Esophagus squamous epithelium (tissue), 5 donors: ENCODE data around the gene HNF1B. TPM values are rescaled to one million over a fixed set of nuclear protein-coding genes. Genes with fewer than 3 reads are reported as not detected.

ENCODE experiments used
- DNase-seq: peaks from one replicate; lab custom pipeline; 2025; lab: John Stamatoyannopoulos, UW
- H3K27ac ChIP-seq, 4 donors: fragments of 200-600 bp; sonication (generic); one replicate each; pipeline ENCODE4 v1.5.1; 2016 to 2019; ENCODE audit warnings: mild to moderate bottlenecking in 1 of 4
- H3K27me3 ChIP-seq, 4 donors: fragments of 200-600 bp; sonication (generic); 1 replicate in 3 of 4; 2 replicates in 1 of 4; pipeline versions ENCODE4 v1.5.1 to v1.6.0; 2017 to 2021; ENCODE audit warnings: antibody characterized with exemption in 1 of 4
- H3K36me3 ChIP-seq, 3 donors: fragments of 200-600 bp; sonication (generic); one replicate each; pipeline ENCODE4 v1.5.1; 2016 to 2019
- H3K4me1 ChIP-seq, 3 donors: fragments of 200-600 bp; sonication (generic); one replicate each; pipeline ENCODE4 v1.5.1; 2017 to 2019
- H3K4me3 ChIP-seq, 4 donors: fragments of 200-600 bp; sonication (generic); 1 replicate in 3 of 4; 2 replicates in 1 of 4; pipeline ENCODE4 v1.5.1; 2016 to 2019; ENCODE audit warnings: mild to moderate bottlenecking in 2 of 4, moderate library complexity in 1 of 4
- H3K9me3 ChIP-seq, 3 donors: fragments of 200-600 bp; sonication (generic); one replicate each; pipeline ENCODE4 v1.5.1; 2016 to 2019
- CTCF ChIP-seq, 6 experiments: fragments of 450-650 bp in 4 of 6; fragments of 200-600 bp in 2 of 6; sonication (generic) in 2 of 6; IDR thresholded peaks; one replicate each; pipeline ENCODE4 v1.5.1; 2016 to 2019; ENCODE audit warnings: antibody characterized with exemption in 6 of 6, mild to moderate bottlenecking in 4 of 6, moderate library complexity in 4 of 6
- POLR2A ChIP-seq, 4 donors: fragments of 450-650 bp; IDR thresholded peaks; one replicate each; pipeline ENCODE4 v1.6.1; 2017; ENCODE audit warnings: antibody characterized with exemption in 4 of 4, mild to moderate bottlenecking in 4 of 4, moderate library complexity in 3 of 4
- WGBS, 2 donors: methylation state at CpG; one replicate each; pipeline ENCODE4 v1.1.5; 2018; 5-methylcytosine and 5-hydroxymethylcytosine counted together
- intact Hi-C: fragments of 100-400 bp; cut with DNase I; formaldehyde crosslinking; loops from one replicate; pipeline ENCODE4 v1.15.0; 2022
- total RNA-seq, 4 donors: library from RNA; depleted of rRNA; stranded (reverse); fragments of >200 nt; gene quantifications; one replicate each; pipeline ENCODE4 v1.1.0, GENCODE V29; 2016
- donor health status: DM: yes; HTN: yes; CAD: no.

HNF1B gene
- total RNA-seq, 4 donors from 2014 or later: not detected

- 24 to 49% methylated on average over 4 to 5 of the region's 5 CpGs for WGBS, 2 donors
- Histone ChIP-seq H3K4me1 (no peaks in the 10 kb centered on the region), H3K4me3 (no peak overlapping the region), H3K27me3 (peaks cover 0 to 57% (median 0%) of the 10 kb centered on the region in 4 donors), H3K9me3 (no peaks in the 10 kb centered on the region), H3K36me3 (no peaks in the 10 kb centered on the region), H3K27ac (no peak overlapping the region)
- intact Hi-C loops: loop anchor here (10.0 kb wide), 1 partner anchor 73 kb away; no protein-coding TSS in a partner anchor
- TF ChIP-seq POLR2A (IDR thresholded peaks at IDR 0.05) (no peak), CTCF (IDR thresholded peaks at IDR 0.05) (peak; percentile 31 to 62 (median 51))
- no peak for DNase-seq
These were observed 43.4 kb downstream of the HNF1B start for GRCh38 chr17:37701496-37701898.

GRCh38 chr17:37700881-37701280, 44.0 kb downstream of the HNF1B start:
- intact Hi-C loops: loop anchor here (10.0 kb wide), 1 partner anchor 74 kb away; no protein-coding TSS in a partner anchor
- Histone ChIP-seq H3K27me3 (peaks cover 0 to 59% (median 0%) of the 10 kb centered on the region in 4 donors), H3K27ac (no peak overlapping the region), H3K4me1 (no peaks in the 10 kb centered on the region), H3K9me3 (no peaks in the 10 kb centered on the region), H3K4me3 (no peak overlapping the region), H3K36me3 (no peaks in the 10 kb centered on the region)
- DNase-seq: no peak
- WGBS, 2 donors: 76 to 89% methylated on average over 4 of the region's 6 CpGs
- no peak for TF ChIP-seq POLR2A (IDR thresholded peaks at IDR 0.05)
- TF ChIP-seq CTCF (IDR thresholded peaks at IDR 0.05): no peak

- no peak for TF ChIP-seq POLR2A (IDR thresholded peaks at IDR 0.05)
- no peak for TF ChIP-seq CTCF (IDR thresholded peaks at IDR 0.05)
- Histone ChIP-seq H3K4me1 (no peaks in the 10 kb centered on the region), H3K36me3 (no peaks in the 10 kb centered on the region), H3K27me3 (peaks cover 0 to 59% (median 0%) of the 10 kb centered on the region in 4 donors), H3K27ac (no peak overlapping the region), H3K4me3 (no peak overlapping the region), H3K9me3 (no peaks in the 10 kb centered on the region)
- 54 to 55% methylated on average over 2 to 3 of the region's 10 CpGs for WGBS, 2 donors
- no peak for DNase-seq
- intact Hi-C loops: no loop called here
These were observed 45.4 kb downstream of the HNF1B start for GRCh38 chr17:37699285-37699973.

- Histone ChIP-seq H3K4me3 (no peak overlapping the region), H3K9me3 (no peaks in the 10 kb centered on the region), H3K27ac (no peak overlapping the region), H3K4me1 (no peaks in the 10 kb centered on the region), H3K36me3 (no peaks in the 10 kb centered on the region), H3K27me3 (peaks cover 0 to 57% (median 0%) of the 10 kb centered on the region in 4 donors)
- TF ChIP-seq POLR2A (IDR thresholded peaks at IDR 0.05) (no peak), CTCF (IDR thresholded peaks at IDR 0.05) (no peak)
- 71 to 87% methylated on average over 4 of the region's 4 CpGs for WGBS, 2 donors
- no peak for DNase-seq
- intact Hi-C loops: no loop called here
These were observed 46.0 kb downstream of the HNF1B start for GRCh38 chr17:37698911-37699255.

DNA sequence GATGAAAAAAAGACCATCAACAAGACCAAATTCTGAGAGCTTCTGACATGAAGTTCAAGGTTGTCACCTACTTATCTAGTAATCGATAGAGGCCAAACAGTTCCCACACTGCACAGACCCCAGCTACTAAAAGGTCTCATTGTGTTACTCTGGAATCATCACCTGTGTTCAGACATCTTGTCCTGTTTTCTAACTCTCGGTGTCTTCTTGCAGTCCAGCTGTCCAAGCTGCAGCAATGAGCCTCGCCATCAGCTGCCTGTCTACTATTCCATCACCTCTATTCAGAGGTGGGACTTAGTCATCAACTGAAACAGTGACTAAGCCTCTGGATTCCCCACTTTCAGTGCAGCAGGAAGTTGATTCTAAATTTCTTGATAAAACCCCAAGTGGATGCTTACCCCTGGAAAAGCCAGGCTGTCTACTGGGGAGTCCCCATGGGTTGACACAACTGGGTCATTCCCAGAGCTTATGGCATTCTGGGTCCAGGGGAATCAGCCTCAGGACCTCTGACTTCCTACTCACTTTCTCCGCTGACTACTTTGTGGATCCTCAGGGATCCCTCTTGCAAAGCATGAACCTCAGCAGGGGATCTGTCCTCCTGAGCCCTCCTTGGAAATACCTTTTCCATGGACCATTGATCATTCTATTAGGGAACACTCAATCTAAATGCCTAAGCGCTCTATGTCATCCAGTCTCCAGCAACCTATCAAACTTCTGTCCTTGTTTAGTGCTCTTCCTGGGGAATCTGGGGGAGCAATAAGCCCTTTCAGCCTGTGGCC, 46.5 kb downstream of the HNF1B start:
- DNase-seq: no peak
- Histone ChIP-seq H3K36me3 (no peaks in the 10 kb centered on the region), H3K4me1 (no peaks in the 10 kb centered on the region), H3K27me3 (peaks cover 0 to 54% (median 0%) of the 10 kb centered on the region in 4 donors), H3K27ac (no peak overlapping the region), H3K4me3 (no peak overlapping the region), H3K9me3 (no peaks in the 10 kb centered on the region)
- intact Hi-C loops: no loop called here
- 64 to 76% methylated on average over 4 to 5 of the region's 5 CpGs for WGBS, 2 donors
- TF ChIP-seq CTCF (IDR thresholded peaks at IDR 0.05) (no peak), POLR2A (IDR thresholded peaks at IDR 0.05) (no peak)
